Measurements from ENCODE around the gene TAS2R3. TPM values are rescaled to one million over a fixed set of nuclear protein-coding genes. Genes with fewer than 3 reads are reported as not detected.

TAS2R3 gene
- total and polyA plus RNA-seq, 12 donors = 0.28 to 5.0 (median 1.3) TPM; not detected in 4

- no peak for DNase-seq
- Histone ChIP-seq H3K9me3 (replicated peaks in 1 of 3) (no peaks in the 10 kb centered on the region), H3K27ac (no peak overlapping the region), H3K36me3 (replicated peaks in 1 of 2) (no peaks in the 10 kb centered on the region), H3K4me3 (no peak overlapping the region), H3K27me3 (no peaks in the 10 kb centered on the region), H3K4me1 (replicated peaks in 1 of 2) (no peaks in the 10 kb centered on the region)
- TF ChIP-seq, protein P1, sequence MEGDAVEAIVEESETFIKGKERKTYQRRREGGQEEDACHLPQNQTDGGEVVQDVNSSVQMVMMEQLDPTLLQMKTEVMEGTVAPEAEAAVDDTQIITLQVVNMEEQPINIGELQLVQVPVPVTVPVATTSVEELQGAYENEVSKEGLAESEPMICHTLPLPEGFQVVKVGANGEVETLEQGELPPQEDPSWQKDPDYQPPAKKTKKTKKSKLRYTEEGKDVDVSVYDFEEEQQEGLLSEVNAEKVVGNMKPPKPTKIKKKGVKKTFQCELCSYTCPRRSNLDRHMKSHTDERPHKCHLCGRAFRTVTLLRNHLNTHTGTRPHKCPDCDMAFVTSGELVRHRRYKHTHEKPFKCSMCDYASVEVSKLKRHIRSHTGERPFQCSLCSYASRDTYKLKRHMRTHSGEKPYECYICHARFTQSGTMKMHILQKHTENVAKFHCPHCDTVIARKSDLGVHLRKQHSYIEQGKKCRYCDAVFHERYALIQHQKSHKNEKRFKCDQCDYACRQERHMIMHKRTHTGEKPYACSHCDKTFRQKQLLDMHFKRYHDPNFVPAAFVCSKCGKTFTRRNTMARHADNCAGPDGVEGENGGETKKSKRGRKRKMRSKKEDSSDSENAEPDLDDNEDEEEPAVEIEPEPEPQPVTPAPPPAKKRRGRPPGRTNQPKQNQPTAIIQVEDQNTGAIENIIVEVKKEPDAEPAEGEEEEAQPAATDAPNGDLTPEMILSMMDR (IDR thresholded peaks at IDR 0.05) = no peak
- no peak for TF ChIP-seq POLR2A (IDR thresholded peaks at IDR 0.05)
- intact Hi-C loops (cut with DNase I) = no loop called here
- 73 to 86% (median 76%) methylated on average over 2 of the region's 2 CpGs for WGBS, 4 donors
Observed at GRCh38 chr7:141788296-141788695, 24.4 kb downstream of the TAS2R3 start.

DNA sequence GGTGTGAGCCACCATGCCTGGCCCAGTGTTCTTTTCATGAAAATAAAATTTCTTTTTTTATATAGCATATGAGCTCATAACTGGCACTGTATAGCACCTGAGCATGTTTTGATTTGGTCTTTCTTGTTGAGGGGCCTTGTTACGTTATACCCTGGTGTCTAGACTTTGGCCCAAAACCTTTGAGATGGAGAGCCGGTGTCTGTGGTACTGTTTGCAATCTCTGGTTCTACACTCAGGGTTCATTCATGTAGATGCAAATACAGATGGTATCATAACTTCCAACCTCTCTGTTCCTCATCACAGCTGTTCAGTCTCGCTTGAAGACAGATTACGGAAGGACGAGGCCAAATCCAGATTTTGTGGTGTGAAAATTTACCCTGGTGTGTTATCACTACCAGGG, 26.0 kb downstream of the TAS2R3 start, which contains the start of gene TAS2R5:
Gene TAS2R5 (plus strand): TSS at position 301 of the 400 bp plus-strand sequence. CDS start 145 bp downstream, outside the sequence.
- Histone ChIP-seq H3K4me1 (replicated peaks in 1 of 2) (no peaks in the 10 kb centered on the region), H3K4me3 (no peak within 1 kb of the TSS), H3K27ac (no peak within 1 kb of the TSS), H3K27me3 (no peaks in the 10 kb centered on the region), H3K36me3 (replicated peaks in 1 of 2) (no peaks in the 10 kb centered on the region), H3K9me3 (replicated peaks in 1 of 3) (no peaks in the 10 kb centered on the region)
- DNase-seq = no peak
- no peak for TF ChIP-seq POLR2A (IDR thresholded peaks at IDR 0.05)
- TF ChIP-seq, protein P1 (IDR thresholded peaks at IDR 0.05) = no peak
- intact Hi-C loops (cut with DNase I) = no loop called here
- WGBS, 4 donors = 75 to 86% (median 86%) methylated on average over 5 of the region's 5 CpGs

GRCh38 chr7:141792526-141792925, 28.6 kb downstream of the TAS2R3 start:
- H3K4me3 ChIP-seq = no peak overlapping the region
- H3K36me3 ChIP-seq (replicated peaks in 1 of 2) = no peaks in the 10 kb centered on the region
- no peak for TF ChIP-seq POLR2A (IDR thresholded peaks at IDR 0.05)
- TF ChIP-seq, protein P1 (IDR thresholded peaks at IDR 0.05) = no peak
- 87 to 94% (median 88%) methylated on average over 2 of the region's 2 CpGs for WGBS, 4 donors
- no peaks in the 10 kb centered on the region for H3K9me3 ChIP-seq (replicated peaks in 1 of 3)
- H3K27ac ChIP-seq = no peak overlapping the region
- intact Hi-C loops (cut with DNase I) = no loop called here
- H3K27me3 ChIP-seq = no peaks in the 10 kb centered on the region
- DNase-seq = no peak
- H3K4me1 ChIP-seq (replicated peaks in 1 of 2) = no peaks in the 10 kb centered on the region

Small RNA genes within 50 kb of the gene (small RNA-seq; reads per million reads assigned to genes)
- gene RNU1-82P = 0 reads per million in 2 donors

Other genes with a start within 250 kb of the TAS2R3 start
- gene AGK, start 212.7 kb upstream of the TAS2R3 start, total RNA-seq = 10 to 100 TPM; 23.9 to 89.9 (median 29.3) TPM
- gene AGK, start 212.7 kb upstream of the TAS2R3 start, polyA plus RNA-seq = 10 to 100 TPM; 11.1 to 39.6 (median 17.4) TPM
- gene DENND11, start 61.9 kb upstream of the TAS2R3 start, total RNA-seq = 10 to 100 TPM in 7 of 9 donors, 1 to 10 TPM in 2; 8.3 to 19.3 (median 14.0) TPM
- 1 to 10 TPM; 2.7 to 6.2 (median 3.6) TPM for gene DENND11, start 61.9 kb upstream of the TAS2R3 start, polyA plus RNA-seq
- under 1 TPM in 1 of 9 donors, not detected in 8; 0.06 TPM for gene WEE2, start 55.7 kb upstream of the TAS2R3 start, total RNA-seq
- under 1 TPM in 2 of 3 donors, not detected in 1; 0.03 to 0.09 TPM for gene WEE2, start 55.7 kb upstream of the TAS2R3 start, polyA plus RNA-seq
- 100 to 1,000 TPM in 7 of 9 donors, 10 to 100 TPM in 2; 87.0 to 276 (median 121) TPM for gene SSBP1, start 25.7 kb upstream of the TAS2R3 start, total RNA-seq
- 100 to 1,000 TPM in 2 of 3 donors, 10 to 100 TPM in 1; 91.4 to 316 (median 163) TPM for gene SSBP1, start 25.7 kb upstream of the TAS2R3 start, polyA plus RNA-seq
- gene TAS2R4, start 12.6 kb downstream of the TAS2R3 start, total RNA-seq = 1 to 10 TPM in 2 of 9 donors, under 1 TPM in 6, not detected in 1; 0.22 to 5.2 (median 0.47) TPM
- gene TAS2R4, start 12.6 kb downstream of the TAS2R3 start, polyA plus RNA-seq = under 1 TPM; 0.24 to 0.56 (median 0.31) TPM
- gene TAS2R5, start 26.1 kb downstream of the TAS2R3 start, total RNA-seq = 1 to 10 TPM in 2 of 9 donors, under 1 TPM in 5, not detected in 2; 0.43 to 4.5 (median 0.61) TPM
- gene TAS2R5, start 26.1 kb downstream of the TAS2R3 start, polyA plus RNA-seq = under 1 TPM; 0.31 to 0.47 (median 0.32) TPM
- not detected for gene PRSS37, start 77.4 kb downstream of the TAS2R3 start, total RNA-seq
- gene PRSS37, start 77.4 kb downstream of the TAS2R3 start, polyA plus RNA-seq = not detected
- gene OR9A4, start 152.3 kb downstream of the TAS2R3 start, total RNA-seq = under 1 TPM in 1 of 9 donors, not detected in 8; 0.11 TPM
- not detected for gene OR9A4, start 152.3 kb downstream of the TAS2R3 start, polyA plus RNA-seq
- gene CLEC5A, start 182.9 kb downstream of the TAS2R3 start, total RNA-seq = 1 to 10 TPM in 5 of 9 donors, under 1 TPM in 3, not detected in 1; 0.17 to 5.8 (median 2.0) TPM
- gene CLEC5A, start 182.9 kb downstream of the TAS2R3 start, polyA plus RNA-seq = 1 to 10 TPM; 1.1 to 3.1 (median 1.7) TPM
- gene TAS2R38, start 209.7 kb downstream of the TAS2R3 start, total RNA-seq = not detected
- not detected for gene TAS2R38, start 209.7 kb downstream of the TAS2R3 start, polyA plus RNA-seq
- 1 to 10 TPM in 1 of 9 donors, under 1 TPM in 7, not detected in 1; 0.14 to 4.5 (median 0.24) TPM for gene MGAM, start 231.8 kb downstream of the TAS2R3 start, total RNA-seq
- under 1 TPM; 0.10 to 0.24 (median 0.15) TPM for gene MGAM, start 231.8 kb downstream of the TAS2R3 start, polyA plus RNA-seq

All from adrenal gland (tissue), 12 donors.